Activated CD4-positive, alpha-beta T cell treated with anti-CD3 and anti-CD28 coated beads for 36 hours (primary cell): ENCODE results near the gene USHBP1. TPM values are rescaled to one million over a fixed set of nuclear protein-coding genes. Genes with fewer than 3 reads are reported as not detected.

Source experiments
- ATAC-seq: fragments of 200-7000 bp; cut with Tn5 transposase; one replicate; pipeline ENCODE4 v1.10.0; 2021; ENCODE audit warnings: mild to moderate bottlenecking, moderate library complexity
- CTCF ChIA-PET: fragments of 350-600 bp; sonication (Branson Sonifier 250); formaldehyde crosslinking; loops from one replicate; lab custom pipeline; 2021; ENCODE audit warnings: antibody characterized with exemption; lab: Charles Lee
- POLR2A ChIA-PET: fragments of 350-600 bp; sonication (Branson Sonifier 250); formaldehyde crosslinking; loops from one replicate; lab custom pipeline; 2021; ENCODE audit warnings: antibody characterized with exemption, inconsistent platforms; lab: Charles Lee
- DNase-seq: peaks from one replicate; pipeline ENCODE4 v3.0.0-alpha.2; 2020
- H3K27ac Mint-ChIP-seq: one replicate; pipeline ENCODE4 v1.8.0; 2021; ENCODE audit warnings: mixed read lengths
- H3K27me3 Mint-ChIP-seq: one replicate; pipeline ENCODE4 v1.8.0; 2021; ENCODE audit warnings: mixed read lengths
- H3K36me3 Mint-ChIP-seq: one replicate; pipeline ENCODE4 v1.8.0; 2021; ENCODE audit warnings: low read depth, mixed read lengths
- H3K4me1 Mint-ChIP-seq: one replicate; pipeline ENCODE4 v1.8.0; 2021; ENCODE audit warnings: mixed read lengths
- H3K4me3 Mint-ChIP-seq: one replicate; pipeline ENCODE4 v1.8.0; 2021; ENCODE audit warnings: mild to moderate bottlenecking, moderate library complexity, mixed read lengths
- H3K9me3 Mint-ChIP-seq: one replicate; pipeline ENCODE4 v1.8.0; 2021; ENCODE audit warnings: low read depth, mixed read lengths
- intact Hi-C, 2 experiments: fragments of 100-400 bp; cut with DNase I in 1 of 2; cut with micrococcal nuclease in 1 of 2; formaldehyde crosslinking; loops; one replicate each; pipeline versions ENCODE4 v1.14.2 to v1.15.1; 2022 to 2024; cut with DNase I, micrococcal nuclease
- total RNA-seq, 2 experiments: library from RNA; stranded (reverse); gene quantifications; one replicate each; pipeline ENCODE4 v1.2.3, GENCODE V29; 2021

The USHBP1 gene
- total RNA-seq, 2 experiments from 2014 or later, result 0.11 TPM; not detected in 1

GRCh38 chr19:17211547-17212446 is 52.7 kb downstream of the USHBP1 start:
- CTCF ChIA-PET, result no interaction called here
- intact Hi-C loops, result no loop called here
- Mint-ChIP-seq H3K4me1 (peaks cover 22% of the 10 kb centered on the region), H3K27me3 (no peaks in the 10 kb centered on the region), H3K9me3 (no peaks in the 10 kb centered on the region), H3K36me3 (peaks cover 24% of the 10 kb centered on the region), H3K27ac (no peak overlapping the region), H3K4me3 (no peak overlapping the region)
- POLR2A ChIA-PET, result no interaction called here
- DNase-seq (no peak), ATAC-seq (no peak)

GRCh38 chr19:17210296-17210695 is 54.2 kb downstream of the USHBP1 start:
- H3K4me1 Mint-ChIP-seq, result peaks cover 16% of the 10 kb centered on the region
- H3K27me3 Mint-ChIP-seq, result no peaks in the 10 kb centered on the region
- intact Hi-C loops, result no loop called here
- H3K27ac Mint-ChIP-seq, result no peak overlapping the region
- DNase-seq, result no peak
- ChIA-PET CTCF (no interaction called here), POLR2A (interaction anchor here (1.0 kb wide), 1 partner anchor 25 kb away, joined by 3 read pairs; no protein-coding TSS in a partner anchor)
- ATAC-seq, result no peak
- no peak overlapping the region for H3K4me3 Mint-ChIP-seq
- peaks cover 24% of the 10 kb centered on the region for H3K36me3 Mint-ChIP-seq
- H3K9me3 Mint-ChIP-seq, result no peaks in the 10 kb centered on the region

- no peaks in the 10 kb centered on the region for H3K9me3 Mint-ChIP-seq
- H3K27me3 Mint-ChIP-seq, result no peaks in the 10 kb centered on the region
- H3K27ac Mint-ChIP-seq, result peak overlapping the region; percentile 32
- intact Hi-C loops, result no loop called here
- peaks cover 26% of the 10 kb centered on the region for H3K36me3 Mint-ChIP-seq
- H3K4me3 Mint-ChIP-seq, result no peak overlapping the region
- DNase-seq, result peak; percentile 76
- H3K4me1 Mint-ChIP-seq, result peaks cover 10% of the 10 kb centered on the region
- CTCF ChIA-PET, result no interaction called here
- peak; percentile 68 for ATAC-seq
- POLR2A ChIA-PET, result interaction anchor here (1.0 kb wide), 1 partner anchor 26 kb away, joined by 3 read pairs; no protein-coding TSS in a partner anchor
Observed at GRCh38 chr19:17209126-17210036, 55.2 kb downstream of the USHBP1 start.

GRCh38 chr19:17206736-17207581 is 57.6 kb downstream of the USHBP1 start:
- CTCF ChIA-PET, result no interaction called here
- H3K27ac Mint-ChIP-seq, result no peak overlapping the region

GRCh38 chr19:17205237-17206140 is 59.1 kb downstream of the USHBP1 start:
- Mint-ChIP-seq H3K36me3 (peaks cover 52% of the 10 kb centered on the region), H3K27me3 (no peaks in the 10 kb centered on the region), H3K4me1 (peaks cover 9% of the 10 kb centered on the region), H3K4me3 (no peak overlapping the region), H3K27ac (no peak overlapping the region), H3K9me3 (no peaks in the 10 kb centered on the region)
- intact Hi-C loops, result loop anchor here (1.0 kb wide), 2 partner anchors 30 to 77 kb away; no protein-coding TSS in a partner anchor
- ATAC-seq (peak; percentile 66), DNase-seq (peak; percentile 79)
- POLR2A ChIA-PET, result interaction anchor here (0.7 kb wide), 1 partner anchor 63 kb away, joined by 3 read pairs; no protein-coding TSS in a partner anchor
- CTCF ChIA-PET, result interaction anchor here (0.6 to 2.1 kb wide), 6 partner anchors 10 to 186 kb away, joined by 3 to 6 read pairs (median 4); partner anchors contain the start of gene USE1

More at GRCh38 chr19:17206736-17207581, 57.6 kb downstream of the USHBP1 start:
- POLR2A ChIA-PET, result no interaction called here
- intact Hi-C loops, result no loop called here
- Mint-ChIP-seq H3K27me3 (no peaks in the 10 kb centered on the region), H3K4me1 (peaks cover 9% of the 10 kb centered on the region), H3K36me3 (peaks cover 45% of the 10 kb centered on the region), H3K9me3 (no peaks in the 10 kb centered on the region), H3K4me3 (no peak overlapping the region)
- ATAC-seq, result no peak
- DNase-seq, result no peak

GRCh38 chr19:17202713-17203112 is 61.8 kb downstream of the USHBP1 start:
- H3K4me1 Mint-ChIP-seq, result no peaks in the 10 kb centered on the region
- ChIA-PET POLR2A (no interaction called here), CTCF (no interaction called here)
- H3K27me3 Mint-ChIP-seq, result no peaks in the 10 kb centered on the region
- ATAC-seq (no peak), DNase-seq (no peak)
- H3K9me3 Mint-ChIP-seq, result no peaks in the 10 kb centered on the region
- peaks cover 48% of the 10 kb centered on the region for H3K36me3 Mint-ChIP-seq
- intact Hi-C loops, result no loop called here
- H3K4me3 Mint-ChIP-seq, result no peak overlapping the region
- no peak overlapping the region for H3K27ac Mint-ChIP-seq

- H3K27ac Mint-ChIP-seq, result no peak overlapping the region
- H3K27me3 Mint-ChIP-seq, result no peaks in the 10 kb centered on the region
- no peaks in the 10 kb centered on the region for H3K4me1 Mint-ChIP-seq
- CTCF ChIA-PET, result no interaction called here
- DNase-seq (peak; percentile 55), ATAC-seq (peak; percentile 64)
- no peaks in the 10 kb centered on the region for H3K9me3 Mint-ChIP-seq
- intact Hi-C loops, result no loop called here
- POLR2A ChIA-PET, result no interaction called here
- H3K36me3 Mint-ChIP-seq, result peaks cover 49% of the 10 kb centered on the region
- no peak overlapping the region for H3K4me3 Mint-ChIP-seq
Observed at GRCh38 chr19:17202249-17202648, 62.3 kb downstream of the USHBP1 start.

GRCh38 chr19:17200408-17201079 is 64.0 kb downstream of the USHBP1 start:
- H3K36me3 Mint-ChIP-seq, result peaks cover 50% of the 10 kb centered on the region

More at GRCh38 chr19:17200408-17201079, 64.0 kb downstream of the USHBP1 start:
- POLR2A ChIA-PET, result no interaction called here
- no peaks in the 10 kb centered on the region for H3K4me1 Mint-ChIP-seq
- CTCF ChIA-PET, result interaction anchor here (0.6 to 1.7 kb wide), 3 partner anchors 110 to 176 kb away, joined by 3 to 5 read pairs (median 3); no protein-coding TSS in a partner anchor
- no peak overlapping the region for H3K27ac Mint-ChIP-seq
- no peak for DNase-seq
- no peaks in the 10 kb centered on the region for H3K9me3 Mint-ChIP-seq
- H3K27me3 Mint-ChIP-seq, result no peaks in the 10 kb centered on the region
- H3K4me3 Mint-ChIP-seq, result no peak overlapping the region
- ATAC-seq, result no peak
- intact Hi-C loops, result no loop called here
